ENCODE data around the gene BPIFB2.
A peak's percentile ranks its signal among the peaks of the same experiment; 100 is the strongest.

Gene BPIFB2

DNA sequence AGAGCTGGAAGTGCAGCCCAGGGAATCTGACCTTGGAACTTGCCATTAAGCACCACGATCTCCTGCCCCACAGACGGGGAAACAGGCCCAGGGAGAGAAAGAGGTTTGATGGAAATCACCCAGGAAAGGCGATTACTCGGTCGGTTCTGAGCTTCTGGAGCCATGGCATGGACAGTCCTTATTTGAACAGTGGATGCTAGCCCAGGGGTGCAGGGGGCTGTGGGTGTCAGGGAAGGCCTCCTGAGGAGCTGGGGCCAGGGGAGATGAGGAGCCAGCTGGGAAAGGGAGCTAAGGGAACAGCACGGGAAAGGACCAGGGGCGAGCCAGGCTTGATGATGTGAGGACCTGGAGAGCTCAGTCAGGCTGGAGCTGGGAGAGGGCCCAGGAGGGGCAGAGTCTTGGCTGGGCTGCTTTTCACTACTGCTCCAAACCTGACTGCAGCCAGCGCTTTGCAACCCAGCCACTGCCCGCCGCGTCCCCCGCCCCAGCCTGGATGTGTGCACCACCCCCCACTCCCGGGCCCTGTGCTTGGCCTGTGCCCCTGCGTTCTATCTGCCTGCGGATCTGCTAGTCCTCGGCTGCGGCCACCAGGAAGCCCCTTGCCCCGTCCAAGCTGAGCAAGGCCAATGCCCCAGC lies 21.1 kb upstream of the BPIFB2 start:
- DNase-seq, result no peak

DNA sequence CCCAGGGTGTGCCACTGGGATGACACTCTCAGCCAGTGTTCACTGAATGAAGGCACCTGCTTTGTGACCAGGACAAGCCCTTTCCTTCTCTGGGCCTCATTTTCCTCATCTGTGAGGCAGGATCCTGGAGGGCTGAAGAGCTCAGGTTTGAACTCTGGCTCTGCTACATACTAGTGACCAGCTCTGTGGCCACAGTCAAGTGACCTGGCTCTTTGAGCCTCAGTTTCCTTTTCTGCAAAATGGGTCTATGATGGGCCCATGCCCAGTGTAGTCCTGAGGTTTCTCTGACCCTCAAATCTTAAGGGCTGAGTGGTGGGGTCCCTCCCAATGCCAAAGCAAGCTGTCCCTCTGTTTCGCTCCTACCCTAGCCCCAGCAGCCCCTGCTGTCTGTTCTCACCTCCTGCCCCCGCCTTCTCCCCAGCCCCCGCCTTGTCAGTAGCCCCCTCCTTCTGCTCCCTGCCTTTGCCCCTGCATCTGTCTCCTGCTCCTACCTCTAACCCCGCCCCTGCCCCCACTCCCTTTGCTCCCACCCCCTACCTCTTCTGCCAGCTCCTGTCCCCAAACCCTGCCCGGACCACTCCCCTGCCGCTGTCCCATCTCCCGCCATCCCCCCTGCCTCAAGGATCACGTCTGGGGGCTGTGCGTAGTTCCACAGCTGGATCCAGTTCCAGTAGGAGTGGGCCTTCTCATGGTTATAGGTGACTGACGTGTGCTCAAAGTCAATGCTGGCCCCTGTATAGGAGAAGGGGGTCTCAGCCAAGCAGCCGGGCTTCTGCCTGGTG lies 20.3 kb upstream of the BPIFB2 start:
- DNase-seq, result no peak

DNA sequence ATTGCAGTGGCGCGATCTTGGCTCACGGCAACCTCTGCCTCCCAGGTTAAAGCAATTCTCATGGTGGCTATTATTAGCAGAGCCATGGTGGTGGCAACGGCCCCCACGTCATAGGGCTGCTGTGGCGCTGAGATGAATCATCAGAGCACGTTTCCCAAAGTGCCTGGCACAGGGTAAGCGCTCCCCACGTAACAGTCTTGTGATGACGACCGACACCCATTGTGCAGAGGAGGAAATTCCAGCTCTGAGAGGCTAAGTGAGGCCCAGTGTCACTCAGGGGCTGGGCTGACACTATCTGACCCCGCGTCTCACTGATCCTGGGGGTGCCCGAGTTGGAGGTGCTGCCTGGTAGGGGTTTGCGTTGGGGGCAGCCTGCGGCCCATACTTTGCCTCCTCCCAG lies 19.5 kb upstream of the BPIFB2 start:
- no peak for DNase-seq

DNA sequence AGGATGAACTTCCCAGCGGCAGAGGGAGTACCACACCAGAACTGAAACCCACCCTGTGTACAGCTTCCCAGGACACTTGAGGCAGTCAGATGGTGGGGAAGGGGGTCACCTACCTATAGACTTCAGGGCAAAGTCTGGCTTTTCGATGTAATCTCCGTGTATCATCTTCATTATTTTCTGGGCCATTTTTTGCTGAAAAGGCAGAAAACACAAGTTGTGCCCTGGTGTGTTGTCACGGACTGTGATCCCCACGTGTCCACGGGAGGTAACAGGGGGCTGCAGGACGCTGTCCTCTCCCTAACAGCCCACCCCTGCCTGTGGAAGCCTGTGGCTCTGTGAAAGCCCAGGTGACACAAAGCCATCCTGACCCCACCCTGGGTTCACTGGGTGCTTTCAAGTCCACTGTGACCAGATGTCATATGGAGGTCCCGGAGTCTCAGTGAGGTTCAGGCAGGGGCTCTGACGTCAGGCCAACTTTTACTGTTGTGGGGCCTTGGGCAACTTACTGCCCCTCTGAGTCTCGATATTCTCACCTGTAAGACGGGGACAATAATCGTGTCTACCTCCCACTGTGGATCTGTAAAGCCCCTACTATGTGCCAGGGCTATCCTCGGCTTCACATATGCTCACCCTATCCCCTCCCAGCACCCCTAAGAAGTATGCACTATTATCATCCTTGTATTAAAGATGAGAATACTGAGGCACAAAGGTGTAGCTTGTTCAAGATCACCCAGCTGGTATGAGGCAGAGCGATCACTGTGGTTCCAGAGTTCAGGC lies 17.8 kb upstream of the BPIFB2 start:
- no peak for DNase-seq

DNA sequence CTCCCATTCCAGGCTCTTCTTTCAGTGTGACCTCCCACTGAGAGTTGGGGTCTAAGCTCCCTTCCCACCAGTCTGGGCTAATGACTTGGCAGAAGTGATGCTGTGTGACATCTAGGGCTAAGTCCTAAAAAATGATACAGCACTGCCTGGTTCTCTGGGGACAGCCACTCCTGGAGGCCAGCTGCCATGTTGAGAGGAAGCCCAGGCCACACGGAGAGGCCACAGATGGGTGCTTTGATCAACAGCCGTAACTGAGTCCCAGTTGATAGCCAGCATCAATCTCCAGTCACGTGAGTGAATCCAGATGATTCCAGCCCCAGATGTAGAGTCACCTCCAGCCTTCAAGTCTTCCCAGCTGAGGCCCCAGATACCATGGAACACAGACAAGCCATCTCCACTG lies 17.1 kb upstream of the BPIFB2 start:
- no peak for DNase-seq

DNA sequence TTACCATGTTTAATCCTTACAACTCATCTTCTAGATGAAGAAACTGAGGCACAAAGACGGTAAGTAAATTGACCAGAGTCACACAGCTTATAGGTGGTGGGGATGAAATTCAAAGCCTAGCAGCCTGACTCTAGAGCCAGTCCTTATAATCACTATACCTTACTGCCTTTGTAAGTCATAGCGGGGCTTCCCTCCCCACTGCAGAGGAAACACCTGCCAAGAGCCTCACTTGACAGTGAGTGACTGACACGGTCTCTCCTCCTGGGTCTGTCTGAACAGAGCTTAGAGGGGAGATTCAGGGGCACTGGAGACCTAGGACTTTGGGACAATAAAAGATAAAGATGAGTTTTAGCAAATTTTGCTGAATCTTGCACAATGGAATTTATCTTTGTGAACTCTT lies 16.1 kb upstream of the BPIFB2 start:
- no peak for DNase-seq

DNA sequence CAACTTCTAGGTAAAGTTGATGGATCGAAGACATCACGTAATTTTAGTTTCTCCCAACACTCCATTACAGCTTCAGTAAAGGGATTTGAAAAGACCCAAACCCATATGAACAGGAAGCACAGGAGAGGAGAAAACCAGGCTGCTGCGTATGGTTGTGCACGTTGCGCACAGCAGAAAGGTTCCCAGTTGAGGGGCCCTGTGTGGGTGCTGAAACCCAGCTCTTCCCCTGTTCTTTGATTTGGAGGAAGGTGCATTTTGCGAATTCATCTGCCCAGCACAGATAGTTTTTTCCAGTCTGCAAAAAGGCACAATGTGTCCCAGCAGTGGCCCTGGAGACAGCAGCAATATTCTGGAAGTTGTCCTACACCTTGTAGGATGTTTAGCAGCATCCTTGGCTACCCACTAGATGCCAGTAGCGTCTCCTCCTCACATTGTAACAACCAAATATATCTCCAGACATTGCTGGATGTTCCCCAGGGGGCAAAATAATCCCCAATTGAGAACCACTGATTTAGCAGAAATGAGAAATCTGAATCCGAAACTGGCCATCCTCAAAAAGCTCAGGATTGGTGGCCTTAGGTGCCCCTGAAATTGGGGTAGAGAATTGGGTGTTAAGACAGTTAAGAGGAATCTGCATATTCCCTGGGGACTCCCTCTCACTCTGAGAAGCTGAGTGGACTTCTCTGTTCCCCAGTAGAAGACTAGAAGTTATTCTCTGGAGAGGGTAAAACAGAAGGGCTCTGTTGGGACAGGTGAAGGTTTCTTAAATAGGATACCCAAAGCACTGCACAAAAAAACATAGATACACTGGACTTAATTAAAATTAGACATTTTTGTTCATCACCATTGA lies 15.5 kb upstream of the BPIFB2 start:
- no peak for DNase-seq

DNA sequence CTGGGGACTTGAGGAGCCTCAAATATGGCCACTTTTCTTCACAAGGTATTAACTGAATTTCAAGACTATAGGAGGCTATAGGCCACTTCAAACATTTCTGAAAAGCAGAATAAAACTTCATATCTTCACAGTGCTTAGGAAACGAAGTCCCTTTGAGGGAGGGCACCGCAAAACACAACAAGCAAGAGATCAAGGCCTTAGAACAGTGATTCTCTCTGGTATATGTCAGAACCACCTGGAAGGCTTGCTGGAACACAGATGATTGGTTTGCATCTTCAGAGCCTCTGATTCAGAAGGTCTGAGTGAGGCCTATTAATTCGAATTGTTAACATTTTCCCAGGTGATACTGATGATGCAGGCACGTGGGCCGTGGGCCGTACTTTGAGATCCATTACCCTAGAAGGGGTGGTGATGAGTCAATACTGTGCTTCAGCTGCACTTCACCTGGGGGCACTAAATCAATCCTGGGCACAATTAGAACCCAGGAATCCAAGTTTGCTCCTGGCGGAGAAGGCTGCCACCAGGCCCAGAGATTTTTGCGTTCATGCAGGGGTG lies 13.9 kb upstream of the BPIFB2 start:
- no peak for DNase-seq

DNA sequence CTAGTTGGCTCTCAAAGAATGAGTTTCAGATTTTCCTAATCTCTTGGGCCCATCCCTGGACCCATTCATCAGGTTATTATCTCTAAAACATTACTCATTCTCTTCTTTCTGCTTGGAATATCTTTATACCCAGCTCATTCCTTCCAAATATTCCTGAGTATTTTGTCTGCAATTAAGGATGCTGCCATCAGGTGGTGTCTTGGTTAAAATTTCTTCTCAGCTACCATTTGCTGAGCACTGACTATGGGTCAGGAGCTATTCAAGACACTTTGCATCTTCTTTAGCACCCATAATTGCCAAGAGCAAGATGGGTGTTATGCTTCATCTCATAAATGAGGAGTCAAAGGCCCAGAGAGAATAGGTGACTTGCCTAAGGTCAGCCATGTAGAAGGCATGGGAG lies 11.7 kb upstream of the BPIFB2 start:
- no peak for DNase-seq

DNA sequence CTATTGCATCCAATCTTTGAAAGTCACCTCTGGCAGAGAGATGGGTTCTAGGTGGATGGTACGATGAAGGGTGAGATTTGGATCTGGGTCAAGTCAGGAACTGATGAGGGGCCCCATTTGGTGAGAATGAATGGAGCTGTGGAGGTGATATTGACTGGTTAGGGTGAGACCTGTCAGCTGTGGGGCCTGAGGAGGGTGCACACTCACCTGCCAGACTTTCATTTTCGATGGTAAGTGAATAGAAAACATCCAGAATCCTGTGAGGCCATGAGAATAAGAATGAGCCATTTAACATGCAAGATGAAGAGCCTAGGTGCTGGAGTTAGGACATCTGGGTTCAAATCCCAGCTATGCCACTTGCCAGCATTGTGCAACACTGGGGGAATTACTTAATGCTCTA lies 10.1 kb upstream of the BPIFB2 start:
- no peak for DNase-seq

DNA sequence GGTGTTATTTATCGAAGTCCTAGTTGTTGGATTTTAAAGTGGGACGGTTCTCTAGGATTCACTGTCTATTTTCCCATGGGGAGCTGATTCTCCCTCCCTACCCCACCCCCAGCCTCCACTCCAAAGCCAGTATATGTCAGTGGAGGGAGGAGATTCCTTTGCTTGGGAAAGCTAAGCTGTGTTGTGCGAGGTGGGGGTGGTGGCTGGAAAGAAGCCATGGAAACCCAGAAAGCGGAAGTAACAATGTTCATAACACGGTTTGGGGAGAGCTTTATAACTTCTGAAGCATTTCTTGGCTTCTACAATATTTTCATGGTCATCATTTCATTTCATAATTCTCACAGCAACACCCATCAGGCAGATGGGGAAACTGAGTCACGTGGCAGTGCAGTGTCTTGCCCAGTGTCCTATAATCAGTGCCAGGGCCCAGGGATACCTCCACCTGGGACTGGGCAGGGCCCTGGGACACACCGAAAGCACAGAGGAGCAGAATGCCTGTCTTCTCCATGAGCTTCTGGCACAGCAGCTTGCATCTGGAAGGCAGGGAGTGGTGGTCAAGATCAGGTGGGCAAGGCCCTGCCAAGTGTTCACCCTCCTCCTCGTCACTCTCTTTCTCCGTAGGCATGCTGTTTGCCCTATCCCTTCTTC lies 7.8 kb upstream of the BPIFB2 start:
- DNase-seq, result no peak

DNA sequence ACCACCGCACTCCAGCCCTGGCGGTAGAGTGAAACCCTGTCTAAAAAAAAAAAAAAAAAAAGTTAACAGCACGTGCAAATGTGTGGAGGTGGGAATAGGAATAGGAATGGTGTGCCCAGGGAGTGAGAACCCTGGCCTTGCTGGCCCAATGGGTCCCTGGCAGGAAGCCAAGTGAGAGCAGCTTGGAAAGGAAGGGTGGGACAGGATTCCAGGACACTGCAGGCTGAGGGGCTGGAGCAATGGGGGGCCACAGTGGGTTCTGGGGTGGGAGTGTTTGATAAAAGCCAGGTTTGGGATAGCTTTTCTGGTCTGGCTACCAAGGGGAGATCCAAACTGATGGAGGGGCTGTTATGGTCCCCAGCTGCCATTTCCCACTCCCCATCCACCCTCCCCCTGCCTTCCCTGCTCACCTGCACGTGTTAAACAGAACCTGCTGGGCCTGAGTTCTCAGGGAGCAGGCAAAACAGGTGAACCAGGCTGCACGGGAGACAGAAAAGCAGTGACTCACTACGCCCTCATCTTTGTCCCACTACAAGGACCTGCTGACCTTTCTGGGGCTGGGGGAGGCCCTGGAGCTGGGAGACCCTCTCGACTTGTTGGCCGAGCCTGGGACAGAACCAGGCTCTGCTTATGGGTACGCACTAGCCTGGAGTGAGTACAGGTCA lies 6.6 kb upstream of the BPIFB2 start:
- DNase-seq, result peak; percentile 68

DNA sequence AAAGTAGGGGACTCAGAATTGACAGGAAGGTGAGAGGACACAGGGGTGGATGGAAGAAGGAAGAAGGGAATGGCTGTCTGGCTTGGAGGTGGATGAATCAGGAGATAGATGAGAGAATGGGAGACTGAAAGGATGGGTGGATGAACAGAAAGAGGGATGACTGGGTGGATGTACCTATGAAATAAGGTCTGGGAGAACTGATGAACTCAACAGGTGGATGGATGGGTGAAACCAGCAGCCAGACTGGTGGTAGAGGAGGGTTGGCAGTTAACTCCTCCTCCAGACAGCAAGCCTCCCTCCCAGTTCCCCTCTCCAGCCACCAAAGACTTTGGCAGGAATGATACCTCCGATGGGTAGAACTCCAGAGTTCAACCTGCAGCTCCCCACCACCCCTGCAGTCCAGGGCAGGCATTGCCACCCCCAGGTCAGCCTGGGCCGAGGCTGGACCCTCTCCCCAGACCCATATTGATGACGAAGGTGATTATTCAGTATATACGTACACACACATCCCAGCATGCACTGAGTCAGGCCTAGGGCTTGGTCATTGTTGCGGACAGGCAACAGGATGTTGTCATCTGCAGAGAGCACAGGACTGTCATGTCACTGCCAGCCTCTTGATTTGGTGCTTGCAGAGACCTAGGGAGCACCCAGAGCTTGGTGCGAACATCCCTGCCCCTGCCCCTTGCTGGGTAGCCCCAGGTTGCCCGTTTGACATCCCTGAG lies 5.3 kb upstream of the BPIFB2 start:
- no peak for DNase-seq

DNA sequence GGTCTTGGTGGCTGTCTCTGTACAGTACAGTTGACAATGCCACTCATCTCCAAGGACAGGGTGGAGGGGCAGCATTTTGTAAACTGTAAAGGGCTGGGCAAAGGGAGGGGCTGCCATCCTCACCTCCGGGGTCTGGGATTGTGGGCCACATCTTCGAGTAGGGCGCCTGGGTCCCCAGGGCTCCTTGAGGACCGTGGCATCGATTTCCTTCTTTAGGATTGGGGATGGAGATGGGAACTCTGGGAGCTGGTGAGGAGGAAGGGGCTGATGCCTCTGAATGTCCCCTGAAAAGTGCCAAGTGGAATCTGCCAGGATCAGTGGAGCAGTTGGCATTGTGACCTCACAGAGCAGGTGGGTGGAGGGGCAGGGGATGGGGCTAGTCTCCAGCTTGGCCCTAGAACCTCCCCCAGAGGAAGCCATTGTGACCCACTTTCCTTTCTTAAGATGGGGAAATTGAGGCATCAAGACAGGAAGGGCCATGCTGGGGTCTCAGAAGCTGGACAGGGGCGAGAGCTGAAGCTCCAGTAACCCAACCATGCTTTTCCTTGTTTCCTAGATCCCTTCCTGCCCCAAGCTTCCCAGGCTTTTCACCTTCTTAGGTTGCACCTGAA lies 3.3 kb upstream of the BPIFB2 start, which contains the start of gene SUN5:
Gene SUN5, minus strand, starts transcription at position 293 of the 611 bp plus-strand sequence. Its CDS starts 93 bp downstream, at position 200.
- no peak for DNase-seq

DNA sequence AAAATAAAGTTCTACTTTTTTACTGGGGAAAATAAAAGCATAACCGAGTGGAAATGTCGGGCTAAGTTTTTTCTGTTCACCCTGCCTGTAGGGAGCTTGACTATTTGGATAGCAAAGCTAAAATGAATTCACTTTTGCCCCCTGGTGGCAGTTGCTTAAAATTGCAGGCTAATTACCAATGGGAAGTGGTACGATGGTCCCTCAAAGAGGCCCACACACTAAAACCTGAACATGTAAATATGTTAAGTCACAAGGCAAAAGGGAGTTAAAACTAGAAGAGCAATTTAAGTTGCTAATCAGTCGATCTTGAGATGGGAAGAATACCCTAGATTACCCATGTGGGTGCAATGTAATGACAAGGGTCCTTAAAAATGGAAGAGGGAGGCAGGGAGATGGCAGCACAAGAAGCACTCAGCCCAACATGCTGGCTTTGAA lies 2.4 kb upstream of the BPIFB2 start:
- DNase-seq, result no peak

DNA sequence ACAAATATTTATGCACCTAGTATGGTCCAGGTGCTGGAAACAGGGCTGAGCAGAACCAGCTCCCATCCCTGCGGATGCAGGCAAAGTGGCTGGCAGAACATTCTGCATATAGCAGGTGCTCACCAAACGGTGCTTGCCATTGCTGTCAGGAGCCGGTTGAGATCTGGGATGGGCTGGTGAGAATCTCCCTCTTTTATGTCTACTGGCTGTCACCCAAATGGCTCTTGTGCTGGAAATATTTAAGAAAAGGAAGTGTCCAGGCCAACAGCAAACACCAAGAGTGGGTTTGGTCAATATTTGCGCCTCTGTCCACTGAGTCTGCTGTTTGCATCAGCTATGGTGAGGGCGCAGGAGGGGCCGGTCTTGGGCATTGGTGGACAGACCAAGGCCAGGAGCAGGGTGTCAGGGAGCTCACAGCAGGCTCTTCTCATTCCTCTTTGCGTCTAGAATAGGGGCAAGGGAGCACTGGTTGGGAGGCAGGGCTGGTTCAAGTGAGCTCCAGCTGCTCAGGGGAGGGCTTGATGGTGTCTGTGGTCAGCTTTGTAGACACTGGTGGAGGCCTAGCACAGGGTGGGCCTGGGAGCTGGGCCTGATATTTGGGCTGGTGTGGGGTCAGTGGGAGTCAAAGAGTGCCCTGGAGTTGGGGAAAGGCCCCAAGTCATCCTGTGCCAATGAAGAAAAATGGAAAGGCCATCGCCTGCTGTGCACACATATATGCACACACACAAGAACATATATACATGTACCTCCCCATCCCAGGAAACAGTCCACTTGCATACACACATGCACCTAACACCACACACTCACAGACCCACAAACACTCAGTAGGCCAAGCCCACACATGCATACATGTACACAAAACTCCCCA lies 1.4 kb upstream of the BPIFB2 start:
- DNase-seq, result no peak

DNA sequence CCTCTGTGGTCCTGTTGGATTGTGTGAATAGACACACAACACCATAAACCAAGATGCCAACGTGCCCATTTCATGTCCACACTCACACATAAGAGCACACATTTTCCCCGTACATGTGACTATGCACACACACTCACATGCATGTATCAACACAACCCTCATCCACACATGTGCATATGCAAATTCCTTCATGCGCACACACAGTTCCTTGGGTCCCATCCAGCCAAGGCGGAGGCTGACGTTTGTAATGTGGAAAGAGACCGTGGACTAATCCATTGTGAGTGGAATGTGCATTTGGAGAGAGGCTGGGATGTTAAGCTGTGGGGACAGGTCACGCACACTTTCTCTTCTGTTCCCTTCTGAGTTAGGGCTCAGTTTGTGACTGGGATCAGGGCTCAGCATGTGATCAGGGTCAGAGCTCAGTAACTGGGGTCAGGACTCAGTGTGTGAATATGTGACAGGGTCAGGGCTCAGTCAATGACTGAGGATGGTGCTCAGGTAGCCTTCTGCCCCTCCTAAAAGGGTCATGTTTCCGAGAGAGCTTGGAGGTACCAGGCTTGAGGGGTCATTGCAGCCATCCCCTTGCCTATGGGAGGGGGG lies 628 bp upstream of the BPIFB2 start:
- no peak for DNase-seq

DNA sequence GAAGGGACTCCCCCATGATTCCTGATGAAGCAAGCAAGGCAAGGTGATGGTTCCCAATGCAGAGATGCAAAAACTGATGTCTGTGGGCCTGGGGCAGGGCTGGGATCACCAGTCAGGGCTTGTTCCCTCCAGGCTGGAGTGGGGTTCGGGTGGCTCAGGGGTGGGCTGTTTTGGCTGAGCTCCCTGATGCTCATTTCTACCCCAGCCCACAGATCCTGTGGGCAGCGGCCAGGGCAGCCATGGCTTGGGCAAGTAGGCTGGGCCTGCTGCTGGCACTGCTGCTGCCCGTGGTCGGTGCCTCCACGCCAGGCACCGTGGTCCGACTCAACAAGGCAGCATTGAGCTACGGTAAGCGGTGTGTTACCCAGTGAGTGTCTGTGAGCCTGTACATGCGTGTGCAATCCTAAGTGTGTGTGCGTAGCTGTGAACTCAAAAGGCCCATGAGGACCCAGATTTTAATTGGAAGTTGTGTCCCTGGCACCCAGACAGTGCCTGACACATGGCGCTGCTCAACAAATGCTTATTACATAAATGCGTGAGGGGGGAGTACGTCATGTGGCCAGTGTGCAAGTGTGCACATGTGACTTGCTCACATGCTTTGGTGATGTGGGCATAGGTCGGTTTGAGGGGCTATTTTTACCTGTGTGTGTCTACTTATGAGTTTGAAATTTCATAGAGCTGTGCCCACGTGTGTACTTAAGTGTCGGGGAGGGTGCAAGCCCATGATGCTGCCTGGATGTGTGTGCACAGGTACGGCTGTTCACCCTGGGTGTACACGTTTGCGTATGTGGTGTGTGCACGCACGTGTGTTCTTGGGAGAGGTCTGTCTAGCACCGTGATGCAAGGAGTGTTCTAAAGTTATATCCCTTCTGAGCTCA lies 1.1 kb downstream of the BPIFB2 start:
- DNase-seq, result no peak

Measured in islet precursor cell (in vitro differentiated cells).